ENCODE data around the gene ANKRD33B.

DNA sequence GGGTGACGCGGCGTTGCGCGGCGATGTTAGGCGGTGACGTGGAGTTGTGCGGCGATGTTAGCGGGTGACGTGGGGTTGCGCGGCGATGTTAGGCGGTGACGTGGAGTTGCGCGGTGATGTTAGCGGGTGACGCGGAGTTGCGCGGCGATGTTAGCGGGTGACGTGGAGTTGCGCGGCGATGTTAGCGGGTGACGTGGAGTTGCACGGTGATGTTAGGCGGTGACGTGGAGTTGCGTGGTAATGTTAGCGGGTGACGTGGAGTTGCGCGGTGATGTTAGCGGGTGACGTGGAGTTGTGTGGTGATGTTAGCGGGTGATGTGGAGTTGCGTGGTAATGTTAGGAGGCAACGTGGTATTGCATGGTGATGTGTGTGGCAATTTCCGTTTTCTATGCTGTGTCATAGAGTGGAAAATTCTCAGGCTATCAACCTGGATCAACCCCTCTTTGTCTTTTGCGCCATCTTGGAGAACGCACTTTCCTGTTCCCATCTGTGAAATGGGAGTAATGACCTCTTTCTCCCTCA lies 76.0 kb downstream of the ANKRD33B start:
- TF ChIP-seq POLR2AphosphoS5 (IDR thresholded peaks at IDR 0.05), result no peak
- TF ChIP-seq, protein P1, sequence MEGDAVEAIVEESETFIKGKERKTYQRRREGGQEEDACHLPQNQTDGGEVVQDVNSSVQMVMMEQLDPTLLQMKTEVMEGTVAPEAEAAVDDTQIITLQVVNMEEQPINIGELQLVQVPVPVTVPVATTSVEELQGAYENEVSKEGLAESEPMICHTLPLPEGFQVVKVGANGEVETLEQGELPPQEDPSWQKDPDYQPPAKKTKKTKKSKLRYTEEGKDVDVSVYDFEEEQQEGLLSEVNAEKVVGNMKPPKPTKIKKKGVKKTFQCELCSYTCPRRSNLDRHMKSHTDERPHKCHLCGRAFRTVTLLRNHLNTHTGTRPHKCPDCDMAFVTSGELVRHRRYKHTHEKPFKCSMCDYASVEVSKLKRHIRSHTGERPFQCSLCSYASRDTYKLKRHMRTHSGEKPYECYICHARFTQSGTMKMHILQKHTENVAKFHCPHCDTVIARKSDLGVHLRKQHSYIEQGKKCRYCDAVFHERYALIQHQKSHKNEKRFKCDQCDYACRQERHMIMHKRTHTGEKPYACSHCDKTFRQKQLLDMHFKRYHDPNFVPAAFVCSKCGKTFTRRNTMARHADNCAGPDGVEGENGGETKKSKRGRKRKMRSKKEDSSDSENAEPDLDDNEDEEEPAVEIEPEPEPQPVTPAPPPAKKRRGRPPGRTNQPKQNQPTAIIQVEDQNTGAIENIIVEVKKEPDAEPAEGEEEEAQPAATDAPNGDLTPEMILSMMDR (IDR thresholded peaks at IDR 0.05), result no peak
